ENCODE data around the gene PHF8. TPM values are rescaled to one million over a fixed set of nuclear protein-coding genes. Genes with fewer than 3 reads are reported as not detected.

PHF8 gene
- polyA plus RNA-seq (2012; ENCODE audit: missing spikeins) = 11.7 TPM

DNA sequence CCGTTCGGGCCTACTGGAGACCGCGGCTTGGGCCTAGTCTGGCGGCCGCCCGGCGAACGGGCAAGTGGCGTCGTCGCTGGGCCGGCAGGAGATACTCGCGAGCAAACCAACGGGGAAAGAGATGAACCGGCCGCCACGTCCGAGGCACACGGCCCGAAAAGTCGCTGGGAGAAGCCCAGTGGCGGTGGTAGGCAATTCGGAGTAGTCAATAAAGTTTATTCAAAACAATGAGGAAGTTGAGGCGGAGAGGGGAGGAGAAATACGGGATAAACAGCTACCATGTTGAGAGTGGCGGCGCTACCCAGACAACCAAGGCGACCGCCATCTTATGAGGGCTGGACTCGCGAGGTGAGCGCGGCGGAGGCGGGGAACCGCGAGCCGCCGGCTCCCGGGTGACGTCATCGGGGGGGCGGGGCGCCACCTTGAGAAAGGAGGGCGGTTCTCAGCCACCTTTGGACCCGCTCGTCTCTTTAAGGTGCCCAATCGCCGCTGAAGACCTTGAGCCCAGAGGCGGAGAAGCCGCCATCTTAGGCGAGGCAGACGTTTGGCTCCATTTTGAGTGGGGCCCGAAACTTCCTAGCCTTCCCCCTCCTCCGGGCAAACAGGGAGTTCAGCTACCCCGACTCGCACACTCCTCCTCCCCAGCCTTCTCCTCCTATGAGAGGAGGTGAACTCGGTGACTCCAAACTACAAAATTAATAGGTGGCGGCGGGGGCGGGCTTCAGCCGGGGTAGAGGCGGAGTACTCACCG is at the start of gene PHF8:
Gene PHF8 (minus strand): TSS at position 348 of the 751 bp plus-strand sequence. CDS start 1,745 bp downstream, outside the sequence.
- TF ChIP-seq POLR2A (IDR thresholded peaks at IDR 0.05; ENCODE audit: low read depth, low read length) (peak; percentile 12; the same call in 1 of the 2 replicates), POLR2AphosphoS5 (IDR thresholded peaks at IDR 0.05; ENCODE audit: low read depth, low read length) (peak; percentile 62), TAF1 (IDR thresholded peaks at IDR 0.05; ENCODE audit: borderline replicate concordance, low read depth, low read length) (no peak; the same call in 1 of the 2 replicates)
- FAIRE-seq (peak; percentile 90), DNase-seq (ENCODE audit: insufficient read length) (peak; percentile 61)

DNA sequence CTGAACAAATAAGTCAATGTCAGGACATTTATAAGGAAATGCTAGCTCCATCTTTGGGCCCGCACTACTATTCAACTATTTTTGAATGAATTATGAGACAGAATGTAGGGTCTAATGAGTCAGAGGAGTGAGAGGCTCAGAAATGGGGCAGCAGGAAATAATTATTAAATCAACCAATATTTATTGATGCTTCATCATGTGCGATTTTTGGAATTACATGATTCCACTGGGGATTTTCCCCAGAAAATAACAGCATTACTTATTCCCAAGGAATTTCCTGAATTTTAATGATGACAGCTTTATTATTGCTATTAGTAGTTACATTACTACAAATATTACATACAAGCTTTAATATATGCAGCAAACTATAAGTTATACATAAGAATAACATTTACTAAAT is 49.3 kb upstream of the PHF8 start:
- FAIRE-seq (no peak), DNase-seq (ENCODE audit: insufficient read length) (no peak)
- no peak for TF ChIP-seq POLR2AphosphoS5 (IDR thresholded peaks at IDR 0.05; ENCODE audit: low read depth, low read length)
- TF ChIP-seq POLR2A (IDR thresholded peaks at IDR 0.05; ENCODE audit: low read depth, low read length) = no peak
- TF ChIP-seq TAF1 (IDR thresholded peaks at IDR 0.05; ENCODE audit: borderline replicate concordance, low read depth, low read length) = no peak

DNA sequence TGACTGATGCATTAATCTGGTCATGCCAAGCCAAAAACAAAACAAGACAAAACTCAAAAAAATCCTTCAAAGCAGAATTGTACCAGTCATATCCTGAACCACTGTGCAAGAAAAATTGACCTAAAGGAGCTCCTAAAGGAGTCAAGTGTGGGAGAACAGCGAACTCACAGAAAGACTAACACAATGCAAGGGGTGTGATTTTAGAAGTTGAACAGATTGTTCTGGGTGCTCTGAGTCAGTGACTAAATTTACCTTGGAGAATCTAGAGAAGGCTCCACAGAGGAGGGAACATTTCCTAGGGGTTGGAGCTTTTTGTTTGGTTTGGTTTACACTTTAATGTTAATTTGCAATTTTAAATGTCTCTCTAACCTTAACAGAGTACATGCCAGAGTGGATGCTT is 48.9 kb upstream of the PHF8 start:
- no peak for DNase-seq (ENCODE audit: insufficient read length)
- TF ChIP-seq TAF1 (IDR thresholded peaks at IDR 0.05; ENCODE audit: borderline replicate concordance, low read depth, low read length) = no peak
- TF ChIP-seq POLR2AphosphoS5 (IDR thresholded peaks at IDR 0.05; ENCODE audit: low read depth, low read length) = no peak
- TF ChIP-seq POLR2A (IDR thresholded peaks at IDR 0.05; ENCODE audit: low read depth, low read length) = no peak
- no peak for FAIRE-seq

DNA sequence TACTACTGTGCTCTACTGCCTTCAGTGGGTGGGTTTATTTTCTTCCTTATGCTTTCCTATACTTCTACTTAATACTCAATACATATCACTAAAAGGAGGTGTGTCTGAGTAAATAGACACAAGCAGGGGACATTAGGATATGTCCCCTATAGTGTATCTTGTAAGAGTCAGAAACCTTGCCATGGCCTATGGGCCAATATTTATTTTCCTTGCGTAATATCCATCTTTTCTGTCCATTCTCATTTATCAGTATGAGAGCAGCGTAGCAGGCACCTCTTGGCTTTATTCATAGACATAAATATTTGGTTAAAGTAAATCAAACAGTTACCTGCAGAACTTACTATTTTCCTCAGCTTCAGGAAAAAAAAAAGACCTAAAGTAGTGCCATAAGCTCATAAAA is 46.6 kb upstream of the PHF8 start:
- DNase-seq (ENCODE audit: insufficient read length) (no peak), FAIRE-seq (no peak)
- no peak for TF ChIP-seq POLR2AphosphoS5 (IDR thresholded peaks at IDR 0.05; ENCODE audit: low read depth, low read length)

DNA sequence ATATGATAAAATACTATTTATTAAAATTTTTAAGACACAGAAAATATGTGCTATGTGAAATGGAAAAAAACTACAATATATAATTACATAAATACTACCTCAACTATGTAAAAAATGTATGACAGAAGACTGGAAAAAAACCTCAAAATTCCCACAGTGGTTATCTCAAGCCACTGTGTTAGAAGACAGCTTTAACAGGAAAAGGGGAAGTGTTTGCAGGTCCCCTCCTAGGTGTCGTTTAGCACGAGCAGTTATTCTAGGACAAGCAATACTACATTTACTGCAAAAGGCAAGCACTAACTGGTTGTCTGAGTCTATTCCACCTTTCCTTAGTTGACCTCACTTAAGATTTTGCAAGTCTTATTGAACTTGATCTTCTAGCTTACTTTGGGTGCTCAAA is 44.9 kb upstream of the PHF8 start:
- DNase-seq (ENCODE audit: insufficient read length) (no peak), FAIRE-seq (no peak)
- TF ChIP-seq POLR2A (IDR thresholded peaks at IDR 0.05; ENCODE audit: low read depth, low read length) = no peak
- TF ChIP-seq TAF1 (IDR thresholded peaks at IDR 0.05; ENCODE audit: borderline replicate concordance, low read depth, low read length) = no peak
- no peak for TF ChIP-seq POLR2AphosphoS5 (IDR thresholded peaks at IDR 0.05; ENCODE audit: low read depth, low read length)

DNA sequence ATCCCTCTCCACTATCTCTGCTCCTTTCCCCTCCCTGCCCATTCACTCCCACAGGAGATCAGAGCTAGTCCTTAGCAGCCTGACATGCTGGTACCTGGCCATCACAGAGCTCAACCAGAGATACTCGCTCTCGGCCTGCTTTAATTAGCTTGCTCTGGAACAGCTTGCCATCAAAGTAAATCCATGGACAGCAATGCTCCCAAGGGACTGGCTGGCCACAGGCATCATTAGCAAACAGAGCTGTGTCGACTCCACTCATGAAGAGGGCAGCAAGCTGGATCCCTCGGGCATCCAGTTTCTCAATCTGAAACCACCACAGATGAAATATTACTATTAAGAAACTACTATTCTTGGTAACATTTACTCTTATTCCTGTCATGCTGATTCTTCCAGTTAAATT is 43.4 kb upstream of the PHF8 start:
- FAIRE-seq = no peak
- TF ChIP-seq POLR2A (IDR thresholded peaks at IDR 0.05; ENCODE audit: low read depth, low read length) (no peak), POLR2AphosphoS5 (IDR thresholded peaks at IDR 0.05; ENCODE audit: low read depth, low read length) (no peak), TAF1 (IDR thresholded peaks at IDR 0.05; ENCODE audit: borderline replicate concordance, low read depth, low read length) (no peak)
- DNase-seq (ENCODE audit: insufficient read length) = no peak

DNA sequence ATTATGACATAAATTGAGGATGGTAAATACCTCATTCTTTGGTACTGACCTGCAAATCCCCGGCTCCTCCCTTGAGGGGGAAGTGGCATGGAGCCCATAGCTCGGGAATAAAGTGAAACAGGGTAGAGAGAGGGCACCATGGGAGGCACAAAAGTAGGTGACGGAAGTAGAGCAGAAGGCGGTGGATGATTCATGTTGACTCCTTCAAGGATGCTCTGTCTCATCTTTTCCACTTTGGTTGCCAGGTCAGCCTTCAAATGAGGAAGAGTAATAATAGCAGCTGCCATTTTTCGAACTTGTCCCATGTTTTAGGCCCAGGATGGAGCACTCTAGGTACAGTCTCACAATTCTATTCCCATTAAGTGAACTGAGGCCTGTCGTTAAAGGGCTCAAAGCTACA is 41.4 kb upstream of the PHF8 start:
- no peak for TF ChIP-seq POLR2A (IDR thresholded peaks at IDR 0.05; ENCODE audit: low read depth, low read length)
- no peak for TF ChIP-seq TAF1 (IDR thresholded peaks at IDR 0.05; ENCODE audit: borderline replicate concordance, low read depth, low read length)
- no peak for TF ChIP-seq POLR2AphosphoS5 (IDR thresholded peaks at IDR 0.05; ENCODE audit: low read depth, low read length)
- DNase-seq (ENCODE audit: insufficient read length) (no peak), FAIRE-seq (no peak)

DNA sequence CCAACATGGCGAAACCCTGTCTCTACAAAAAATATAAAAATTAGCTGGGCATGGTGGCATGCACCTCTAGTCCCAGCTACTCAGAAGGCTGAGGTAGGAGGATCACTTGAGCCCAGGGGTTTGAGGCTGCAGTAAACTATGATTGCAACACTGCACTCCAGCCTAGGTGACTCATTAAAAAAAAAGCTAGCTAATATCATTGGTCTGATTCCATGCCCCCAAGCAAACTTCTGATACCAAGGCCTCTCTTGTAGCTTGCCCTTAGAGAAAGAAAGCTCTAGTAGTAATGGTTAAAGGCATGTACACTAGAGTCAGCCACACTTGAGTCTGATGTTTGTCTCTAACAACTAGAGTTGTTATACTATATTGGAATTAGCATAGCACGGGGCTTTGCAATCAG is 32.6 kb upstream of the PHF8 start:
- DNase-seq (ENCODE audit: insufficient read length) (no peak), FAIRE-seq (no peak)
- no peak for TF ChIP-seq POLR2A (IDR thresholded peaks at IDR 0.05; ENCODE audit: low read depth, low read length)
- TF ChIP-seq POLR2AphosphoS5 (IDR thresholded peaks at IDR 0.05; ENCODE audit: low read depth, low read length) = no peak
- TF ChIP-seq TAF1 (IDR thresholded peaks at IDR 0.05; ENCODE audit: borderline replicate concordance, low read depth, low read length) = no peak

DNA sequence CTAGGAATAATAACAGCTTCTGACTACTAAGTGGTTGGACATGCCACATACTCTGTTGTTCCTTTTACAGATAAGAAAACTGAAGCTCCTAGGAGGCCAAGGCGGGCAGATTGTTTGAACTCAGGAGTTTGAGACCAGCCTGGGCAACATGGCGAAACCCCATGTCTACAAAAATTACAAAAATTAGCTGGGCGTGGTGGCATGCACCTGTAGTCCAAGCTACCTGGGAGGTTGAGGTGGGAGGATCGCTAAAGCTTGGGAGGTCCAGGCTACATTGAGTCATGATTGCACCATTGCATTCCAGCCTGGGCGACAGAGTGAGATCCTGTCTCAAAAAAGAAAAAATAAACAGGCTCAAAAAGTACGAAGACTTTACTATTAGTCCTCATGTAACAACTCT is 30.6 kb upstream of the PHF8 start:
- TF ChIP-seq POLR2A (IDR thresholded peaks at IDR 0.05; ENCODE audit: low read depth, low read length) (no peak), TAF1 (IDR thresholded peaks at IDR 0.05; ENCODE audit: borderline replicate concordance, low read depth, low read length) (no peak), POLR2AphosphoS5 (IDR thresholded peaks at IDR 0.05; ENCODE audit: low read depth, low read length) (no peak)
- no peak for FAIRE-seq
- DNase-seq (ENCODE audit: insufficient read length) = no peak

DNA sequence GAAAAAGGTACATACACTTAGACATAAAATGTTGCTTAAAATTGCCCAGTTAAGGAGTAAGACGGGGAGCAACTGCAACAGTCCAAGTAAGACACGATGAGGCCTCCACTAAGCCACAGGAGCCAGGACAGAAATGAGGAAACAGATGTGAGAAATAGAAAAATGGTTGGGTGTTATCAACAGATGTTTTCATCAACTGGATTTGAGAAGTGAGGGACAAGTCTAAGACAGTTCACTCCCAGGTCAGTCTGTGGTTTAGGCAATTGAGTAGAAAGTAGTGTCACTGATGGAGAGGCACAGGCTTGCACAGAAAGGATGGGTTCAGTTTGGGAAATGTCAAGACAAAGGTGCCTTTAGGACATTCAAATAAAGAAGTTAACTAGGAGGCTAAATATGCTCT is 23.5 kb upstream of the PHF8 start:
- no peak for TF ChIP-seq TAF1 (IDR thresholded peaks at IDR 0.05; ENCODE audit: borderline replicate concordance, low read depth, low read length)
- no peak for TF ChIP-seq POLR2A (IDR thresholded peaks at IDR 0.05; ENCODE audit: low read depth, low read length)
- no peak for TF ChIP-seq POLR2AphosphoS5 (IDR thresholded peaks at IDR 0.05; ENCODE audit: low read depth, low read length)
- DNase-seq (ENCODE audit: insufficient read length) = no peak
- FAIRE-seq = no peak

DNA sequence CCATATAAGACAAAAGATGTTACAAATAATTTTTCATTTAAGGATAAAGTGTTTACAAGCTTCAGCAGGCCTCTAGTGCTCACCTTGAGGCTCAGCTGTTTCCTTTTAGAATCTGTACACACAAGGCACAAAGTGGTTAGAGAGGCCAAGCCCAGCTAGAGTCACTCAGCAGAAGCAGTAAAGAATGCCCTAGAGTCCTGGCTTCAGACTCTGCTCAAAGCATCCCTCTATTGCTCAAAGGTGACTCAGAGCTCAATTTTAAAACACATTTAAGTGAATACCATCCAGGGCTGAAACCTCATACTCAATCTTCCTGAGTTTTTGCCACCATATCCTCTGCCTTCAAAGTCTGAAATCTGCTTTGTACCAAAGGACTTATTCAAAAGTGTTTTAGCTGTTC is 22.6 kb upstream of the PHF8 start:
- TF ChIP-seq POLR2A (IDR thresholded peaks at IDR 0.05; ENCODE audit: low read depth, low read length) = no peak
- no peak for TF ChIP-seq POLR2AphosphoS5 (IDR thresholded peaks at IDR 0.05; ENCODE audit: low read depth, low read length)
- TF ChIP-seq TAF1 (IDR thresholded peaks at IDR 0.05; ENCODE audit: borderline replicate concordance, low read depth, low read length) = no peak
- FAIRE-seq = no peak
- no peak for DNase-seq (ENCODE audit: insufficient read length)

DNA sequence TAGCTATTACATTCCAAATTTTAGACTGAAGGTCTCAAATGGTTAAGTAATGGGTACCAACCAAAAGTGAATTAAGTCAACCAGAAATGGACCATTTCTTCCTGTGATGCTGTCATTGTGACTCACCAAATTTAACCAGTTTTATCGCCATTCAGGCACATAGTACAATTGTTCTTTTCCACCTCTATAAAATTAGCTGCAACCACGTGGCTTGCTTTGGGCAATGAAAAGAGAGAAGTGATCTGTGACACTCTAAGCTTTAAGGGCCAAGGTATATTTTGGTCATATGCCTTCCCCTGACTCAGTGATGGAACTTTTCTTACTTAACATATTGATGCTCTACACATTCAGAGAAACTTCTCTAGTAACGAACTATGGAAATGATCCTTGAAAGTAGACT is 20.3 kb upstream of the PHF8 start:
- FAIRE-seq = no peak

More for the DNA sequence above, 20.3 kb upstream of the PHF8 start:
- no peak for DNase-seq (ENCODE audit: insufficient read length)
- no peak for TF ChIP-seq TAF1 (IDR thresholded peaks at IDR 0.05; ENCODE audit: borderline replicate concordance, low read depth, low read length)

Data from GM12892 (cell line).